Stomach (tissue), 9 donors: ENCODE data around the gene MYBBP1A. TPM values are rescaled to one million over a fixed set of nuclear protein-coding genes. Genes with fewer than 3 reads are reported as not detected.
A peak's percentile ranks its signal among the peaks of the same experiment; 100 is the strongest.

ENCODE experiments used
- DNase-seq, 2 donors: peaks; one replicate each; pipeline versions ENCODE4 v3.0.0 to v3.0.0-alpha.2; 2013 to 2019
- H3K27ac ChIP-seq, 5 donors: fragments of 200-600 bp in 4 of 5; sonication (generic) in 4 of 5; one replicate each; pipeline ENCODE4 v1.5.1; 2013 to 2019; ENCODE audit warnings: mild to moderate bottlenecking in 1 of 5, moderate library complexity in 1 of 5
- H3K27me3 ChIP-seq, 3 donors: fragments of 200-600 bp; sonication (generic); one replicate each; pipeline ENCODE4 v1.5.1; 2017 to 2019; ENCODE audit warnings: mixed run types in 1 of 3
- H3K36me3 ChIP-seq, 4 donors: fragments of 200-600 bp; sonication (generic); 1 replicate in 3 of 4; 2 replicates in 1 of 4; pipeline ENCODE4 v1.5.1; 2016 to 2019
- H3K4me1 ChIP-seq, 4 donors: fragments of 200-600 bp; sonication (generic); one replicate each; pipeline ENCODE4 v1.5.1; 2016 to 2019
- H3K4me3 ChIP-seq, 4 donors: fragments of 200-600 bp; sonication (generic) in 3 of 4; one replicate each; pipeline ENCODE4 v1.5.1; 2016 to 2019; ENCODE audit warnings: mild to moderate bottlenecking in 1 of 4
- H3K9me3 ChIP-seq, 4 donors: fragments of 200-600 bp; sonication (generic); one replicate each; pipeline ENCODE4 v1.5.1; 2016 to 2019
- EP300 ChIP-seq: sonication (generic); formaldehyde crosslinking; IDR thresholded peaks from one replicate; pipeline ENCODE4 v1.6.1; 2017; ENCODE audit warnings: antibody characterized with exemption
- POLR2A ChIP-seq, 4 donors: fragments of 450-650 bp; IDR thresholded peaks; one replicate each; pipeline ENCODE4 v1.6.1; 2016; ENCODE audit warnings: antibody characterized with exemption in 4 of 4, control low read depth in 2 of 4, mild to moderate bottlenecking in 1 of 4, moderate library complexity in 1 of 4
- POLR2AphosphoS5 ChIP-seq, 3 donors: sonication (generic); formaldehyde crosslinking; IDR thresholded peaks; one replicate each; pipeline ENCODE4 v1.6.1; 2016; ENCODE audit warnings: antibody characterized with exemption in 3 of 3
- WGBS, 5 donors: extraction: QIAGEN DNeasy Blood & Tissue Kit in 3 of 5; methylation state at CpG; one replicate each; pipeline versions ENCODE4 v1.1.5 to v1.1.7; 2013 to 2018; 5-methylcytosine and 5-hydroxymethylcytosine counted together
- intact Hi-C: fragments of 100-400 bp; cut with DNase I; formaldehyde crosslinking; loops from one replicate; pipeline ENCODE4 v1.15.1; 2023; ENCODE audit warnings: low total_unique reads
- polyA plus RNA-seq, 3 donors: library from polyadenylated mRNA; stranded (reverse); fragments of 200-250 nt; gene quantifications; one replicate each; pipeline ENCODE4 v1.2.3, GENCODE V29; 2013
- total RNA-seq, 5 donors: library from RNA; depleted of rRNA; stranded (reverse); fragments of >200 nt; gene quantifications; one replicate each; pipeline versions ENCODE4 v1.1.0 to v1.2.3, GENCODE V29; 2014 to 2016
- TF ChIP-seq, protein P1 (sequence below), 7 experiments: fragments of 450-650 bp in 4 of 7; fragments of 200-600 bp in 3 of 7; sonication (generic) in 3 of 7; IDR thresholded peaks; one replicate each; pipeline ENCODE4 v1.5.1; 2016 to 2019; ENCODE audit warnings: antibody characterized with exemption in 7 of 7, control low read depth in 2 of 7, mild to moderate bottlenecking in 1 of 7
- donor health status: healthy with polysubstance abuse.
- donor health status: Bipolar disorder and iron deficiency.
- donor health status: healthy.

The MYBBP1A gene
- total and polyA plus RNA-seq, 8 donors = 14.1 to 237 (median 44.5) TPM

DNA sequence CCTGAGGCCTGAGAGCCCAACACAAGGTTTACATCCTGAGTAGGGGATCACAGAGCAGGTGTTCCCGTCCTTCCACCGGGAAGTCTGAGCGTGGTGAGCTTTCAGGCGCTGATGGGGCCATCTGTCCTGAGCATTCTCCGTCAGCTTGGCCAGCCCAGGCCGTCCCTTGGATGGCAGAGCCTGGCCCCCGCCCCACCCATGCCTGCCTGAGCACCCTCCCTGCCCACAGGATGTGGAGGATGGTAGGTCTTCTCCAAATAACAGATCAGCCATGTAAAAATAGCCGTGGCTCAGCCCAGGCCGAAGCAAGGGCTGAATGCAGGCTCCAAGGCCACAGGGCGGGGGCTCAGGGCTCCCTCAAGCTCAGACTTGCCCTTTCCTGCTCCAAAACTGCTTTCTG, 36.3 kb downstream of the MYBBP1A start:
- Histone ChIP-seq H3K27me3 (no peaks in the 10 kb centered on the region), H3K36me3 (peaks cover 0 to 5% (median 0%) of the 10 kb centered on the region in 4 donors), H3K27ac (peak overlapping the region; percentile 52 to 88 (median 80)), H3K4me3 (no peak overlapping the region), H3K9me3 (no peaks in the 10 kb centered on the region), H3K4me1 (peaks cover 65 to 83% (median 65%) of the 10 kb centered on the region in 4 donors)
- no peak for TF ChIP-seq EP300
- TF ChIP-seq POLR2AphosphoS5 (IDR thresholded peaks at IDR 0.05) = no peak
- TF ChIP-seq POLR2A (IDR thresholded peaks at IDR 0.05) = no peak
- TF ChIP-seq, protein P1, sequence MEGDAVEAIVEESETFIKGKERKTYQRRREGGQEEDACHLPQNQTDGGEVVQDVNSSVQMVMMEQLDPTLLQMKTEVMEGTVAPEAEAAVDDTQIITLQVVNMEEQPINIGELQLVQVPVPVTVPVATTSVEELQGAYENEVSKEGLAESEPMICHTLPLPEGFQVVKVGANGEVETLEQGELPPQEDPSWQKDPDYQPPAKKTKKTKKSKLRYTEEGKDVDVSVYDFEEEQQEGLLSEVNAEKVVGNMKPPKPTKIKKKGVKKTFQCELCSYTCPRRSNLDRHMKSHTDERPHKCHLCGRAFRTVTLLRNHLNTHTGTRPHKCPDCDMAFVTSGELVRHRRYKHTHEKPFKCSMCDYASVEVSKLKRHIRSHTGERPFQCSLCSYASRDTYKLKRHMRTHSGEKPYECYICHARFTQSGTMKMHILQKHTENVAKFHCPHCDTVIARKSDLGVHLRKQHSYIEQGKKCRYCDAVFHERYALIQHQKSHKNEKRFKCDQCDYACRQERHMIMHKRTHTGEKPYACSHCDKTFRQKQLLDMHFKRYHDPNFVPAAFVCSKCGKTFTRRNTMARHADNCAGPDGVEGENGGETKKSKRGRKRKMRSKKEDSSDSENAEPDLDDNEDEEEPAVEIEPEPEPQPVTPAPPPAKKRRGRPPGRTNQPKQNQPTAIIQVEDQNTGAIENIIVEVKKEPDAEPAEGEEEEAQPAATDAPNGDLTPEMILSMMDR (IDR thresholded peaks at IDR 0.05) = no peak
- whole genome bisulfite sequencing, 5 donors = 59 to 86% (median 79%) methylated on average over 7 to 10 of the region's 10 CpGs
- intact Hi-C loops = no loop called here
- DNase-seq = no peak

DNA sequence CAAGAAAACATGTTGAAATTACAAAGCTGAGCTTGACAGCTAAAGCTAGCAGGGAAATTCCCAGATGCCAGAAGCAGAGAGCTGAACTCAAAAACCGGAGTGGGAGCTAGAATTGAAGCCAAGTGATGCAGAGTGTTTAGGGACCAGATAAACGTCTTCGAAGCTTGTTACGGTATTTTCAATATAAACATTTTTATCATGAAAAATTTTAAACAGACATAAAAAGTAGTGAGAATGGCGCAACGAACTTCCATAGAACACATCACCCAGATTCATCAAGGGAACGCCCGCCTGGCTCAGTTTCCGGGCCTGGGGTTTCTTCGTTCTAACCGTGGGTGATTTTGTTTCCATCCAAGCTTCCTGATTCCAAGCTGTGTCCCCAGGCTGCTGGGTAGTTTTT, 38.4 kb downstream of the MYBBP1A start:
- Histone ChIP-seq H3K36me3 (no peaks in the 10 kb centered on the region), H3K9me3 (no peaks in the 10 kb centered on the region), H3K27ac (peak overlapping the region in 3 of 5 donors; percentile 62 to 90 (median 78)), H3K27me3 (no peaks in the 10 kb centered on the region), H3K4me1 (peaks cover 69 to 88% (median 75%) of the 10 kb centered on the region in 4 donors), H3K4me3 (no peak overlapping the region)
- TF ChIP-seq EP300 (no peak), POLR2AphosphoS5 (IDR thresholded peaks at IDR 0.05) (no peak), POLR2A (IDR thresholded peaks at IDR 0.05) (no peak)
- TF ChIP-seq, protein P1 (IDR thresholded peaks at IDR 0.05) = no peak
- intact Hi-C loops = no loop called here
- DNase-seq = peak in 1 of 2 donors; percentile 86
- 63 to 71% (median 69%) methylated on average over 11 of the region's 11 CpGs for WGBS, 5 donors

DNA sequence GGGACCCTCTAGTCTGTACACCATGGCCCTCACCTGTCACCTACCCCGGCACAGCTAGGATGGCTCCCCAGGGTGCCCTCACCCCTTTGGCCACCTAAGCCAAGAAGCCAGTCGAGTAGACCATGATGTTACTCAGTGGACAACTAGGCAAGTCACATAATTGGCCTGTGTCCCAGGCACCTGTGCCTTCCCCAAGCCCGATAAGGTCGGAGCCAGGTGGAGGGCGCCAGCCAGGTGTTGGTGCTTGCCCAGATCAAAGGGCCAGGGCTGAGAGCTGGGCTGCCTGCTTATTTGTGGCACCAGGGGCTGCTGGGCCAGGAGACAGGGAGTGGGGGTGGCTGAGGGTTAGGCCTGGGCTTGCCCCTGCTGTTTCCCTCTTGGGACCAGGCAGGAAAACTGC, 39.7 kb downstream of the MYBBP1A start:
- no peak overlapping the region for H3K4me3 ChIP-seq
- TF ChIP-seq EP300 = no peak
- peak in 2 of 3 donors; percentile 71 for TF ChIP-seq POLR2AphosphoS5 (IDR thresholded peaks at IDR 0.05)
- TF ChIP-seq POLR2A (IDR thresholded peaks at IDR 0.05) = no peak
- WGBS, 5 donors = 0 to 90% (median 43%) methylated on average over 3 to 5 of the region's 5 CpGs

DNA sequence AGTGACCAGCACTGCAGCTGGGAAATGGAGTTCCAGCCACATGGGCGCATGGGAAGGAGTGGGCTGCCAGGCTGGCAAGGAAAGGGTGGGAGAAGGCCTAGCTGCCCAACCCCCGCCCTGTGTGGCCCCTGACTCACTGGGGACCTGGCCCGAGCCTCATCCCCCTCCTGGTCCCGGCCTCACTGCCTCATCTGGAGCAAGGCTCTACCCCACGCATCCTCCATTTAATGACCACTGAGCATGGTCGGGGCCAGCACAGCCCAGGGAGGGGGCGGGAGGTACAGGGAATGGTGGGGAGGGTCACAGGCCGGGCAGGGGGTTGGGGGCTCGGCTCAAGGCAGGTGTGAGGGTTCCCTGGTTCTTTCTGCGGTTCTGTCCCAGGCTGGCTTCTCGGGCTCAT, 40.4 kb downstream of the MYBBP1A start:
- TF ChIP-seq POLR2A (IDR thresholded peaks at IDR 0.05) = no peak
- no peak for TF ChIP-seq EP300
- TF ChIP-seq, protein P1 (IDR thresholded peaks at IDR 0.05) = no peak
- no peak for TF ChIP-seq POLR2AphosphoS5 (IDR thresholded peaks at IDR 0.05)

More for the DNA sequence above, 39.7 kb downstream of the MYBBP1A start:
- Histone ChIP-seq H3K36me3 (no peaks in the 10 kb centered on the region), H3K27me3 (no peaks in the 10 kb centered on the region), H3K9me3 (no peaks in the 10 kb centered on the region), H3K27ac (peak overlapping the region; percentile 41 to 90 (median 78)), H3K4me1 (peaks cover 61 to 85% (median 73%) of the 10 kb centered on the region in 4 donors)
- intact Hi-C loops = no loop called here
- peak in 1 of 2 donors; percentile 94 for DNase-seq

DNA sequence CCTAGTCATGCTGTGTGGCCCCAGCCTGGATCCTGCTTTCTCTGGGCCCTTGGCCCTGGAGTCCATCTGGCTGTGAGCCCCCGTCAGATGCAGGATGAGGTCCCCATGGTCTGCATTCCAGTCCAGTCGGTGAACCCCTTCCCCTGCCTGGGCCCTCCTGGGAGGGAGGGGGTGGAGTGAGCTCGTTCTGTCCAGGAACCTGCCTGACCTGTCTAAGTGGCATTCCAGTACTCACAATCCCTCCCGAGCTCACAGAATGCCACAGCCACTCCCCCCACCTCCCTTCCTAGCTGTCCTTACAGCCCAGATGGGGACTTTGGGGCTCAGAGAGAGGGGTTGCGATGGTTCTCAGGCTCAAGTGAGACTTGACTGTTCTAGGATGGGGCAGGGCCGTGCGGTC, 41.0 kb downstream of the MYBBP1A start:
- H3K36me3 ChIP-seq = no peaks in the 10 kb centered on the region
- H3K27ac ChIP-seq = peak overlapping the region; percentile 49 to 90 (median 78)
- no peak overlapping the region for H3K4me3 ChIP-seq
- DNase-seq = peak; percentile 78 to 92
- no peaks in the 10 kb centered on the region for H3K27me3 ChIP-seq
- H3K4me1 ChIP-seq = peaks cover 59 to 85% (median 71%) of the 10 kb centered on the region in 4 donors
- intact Hi-C loops = no loop called here
- H3K9me3 ChIP-seq = no peaks in the 10 kb centered on the region
- WGBS, 5 donors = 44 to 67% (median 55%) methylated on average over 7 of the region's 7 CpGs
- TF ChIP-seq EP300 (no peak), POLR2AphosphoS5 (IDR thresholded peaks at IDR 0.05) (peak in 1 of 3 donors; percentile 7)

More for the DNA sequence above, 40.4 kb downstream of the MYBBP1A start:
- intact Hi-C loops = no loop called here
- Histone ChIP-seq H3K27ac (peak overlapping the region; percentile 41 to 90 (median 78)), H3K4me1 (peaks cover 59 to 85% (median 71%) of the 10 kb centered on the region in 4 donors), H3K27me3 (no peaks in the 10 kb centered on the region), H3K36me3 (no peaks in the 10 kb centered on the region), H3K4me3 (no peak overlapping the region), H3K9me3 (no peaks in the 10 kb centered on the region)
- DNase-seq = no peak
- 69 to 80% (median 71%) methylated on average over 7 to 11 of the region's 11 CpGs for WGBS, 5 donors
